Left lung (tissue), 10 donors: ENCODE results near the gene MRPL54. TPM values are rescaled to one million over a fixed set of nuclear protein-coding genes. Genes with fewer than 3 reads are reported as not detected.
"Not testable (repeated sequence)": the region's sequence is repeated elsewhere in the genome, so short reads cannot be mapped to it uniquely, and the experiment has no call there.

Experiments used
- ATAC-seq: fragments of 200-7000 bp; cut with Tn5 transposase; one replicate; pipeline ENCODE4 v1.9.1; 2020; ENCODE audit warnings: moderate library complexity
- DNase-seq, 4 donors: peaks; one replicate each; pipeline ENCODE4 v3.0.0-alpha.2; 2013 to 2020
- H3K27ac ChIP-seq, 2 donors: fragments of 200-600 bp; sonication (generic) in 1 of 2; one replicate each; pipeline versions ENCODE4 v1.5.0 to v1.8.0; 2020 to 2021
- H3K27me3 ChIP-seq, 2 donors: fragments of 200-600 bp; sonication (generic) in 1 of 2; one replicate each; pipeline versions ENCODE4 v1.5.0 to v1.8.0; 2020 to 2021
- H3K36me3 ChIP-seq, 2 donors: fragments of 200-600 bp; sonication (generic) in 1 of 2; one replicate each; pipeline versions ENCODE4 v1.5.0 to v1.8.0; 2020 to 2021
- H3K4me1 ChIP-seq, 2 donors: fragments of 200-600 bp; one replicate each; pipeline ENCODE4 v1.8.0; 2021
- H3K4me3 ChIP-seq, 2 donors: fragments of 200-600 bp; sonication (generic) in 1 of 2; one replicate each; pipeline versions ENCODE4 v1.5.0 to v1.8.0; 2020 to 2021; ENCODE audit warnings: mild to moderate bottlenecking in 1 of 2
- H3K9me3 ChIP-seq, 2 donors: fragments of 200-600 bp; sonication (generic) in 1 of 2; one replicate each; pipeline versions ENCODE4 v1.5.0 to v1.8.0; 2020 to 2021
- intact Hi-C, 2 donors: fragments of 100-400 bp; cut with DNase I; formaldehyde crosslinking; loops; one replicate each; pipeline versions ENCODE4 v1.11.2 to v1.14.2; 2022
- polyA plus RNA-seq, 6 donors: library from polyadenylated mRNA; unstranded; fragments of 120-200 nt; gene quantifications; one replicate each; pipeline ENCODE4 v1.2.1, GENCODE V29; 2013; ENCODE audit not compliant: insufficient read length in 6 of 6
- total RNA-seq, 2 donors: library from RNA; stranded (reverse); fragmentation: NEBNext Ultra II Directional; extraction: Animal tissue kit (Norgen Biotek cat#: 25700); gene quantifications; one replicate each; pipeline ENCODE4 v1.2.1, GENCODE V29; 2021
- TF ChIP-seq, protein P1 (sequence below), 2 donors: fragments of 200-600 bp; sonication (generic) in 1 of 2; IDR thresholded peaks; one replicate each; pipeline versions ENCODE4 v1.5.0 to v1.8.0; 2021; ENCODE audit warnings: antibody characterized with exemption in 2 of 2
- donor health status: DM: no; HTN: yes; CAD: no.
- donor health status: DM: no; HTN: no; CAD: no.

Gene MRPL54
- total and polyA plus RNA-seq, 8 donors, result 24.4 to 59.1 (median 31.7) TPM

DNA sequence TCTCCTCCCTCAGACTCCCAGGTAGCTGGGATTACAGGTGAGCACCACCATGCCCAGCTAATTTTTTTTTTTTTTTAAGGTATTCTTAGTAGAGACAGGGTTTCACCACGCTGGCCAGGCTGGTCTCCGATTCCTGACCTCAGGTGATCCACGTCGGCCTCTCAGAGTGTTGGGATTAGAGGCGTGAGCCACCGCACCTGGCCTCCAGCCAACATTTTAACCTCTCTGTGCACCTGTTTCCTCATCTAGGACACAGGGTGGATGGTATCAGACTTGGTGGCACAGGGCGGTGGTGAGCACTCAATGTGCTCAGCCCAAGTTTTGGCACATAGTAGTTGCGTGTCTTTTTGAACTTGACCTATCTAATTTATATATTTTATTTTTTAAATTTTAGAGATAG, 13.5 kb upstream of the MRPL54 start:
- peak; percentile 14 for ATAC-seq
- Histone ChIP-seq H3K9me3 (no peaks in the 10 kb centered on the region), H3K27ac (no peak overlapping the region), H3K36me3 (peaks cover 0 to 52% of the 10 kb centered on the region in 2 donors), H3K27me3 (no peaks in the 10 kb centered on the region), H3K4me1 (no peaks in the 10 kb centered on the region), H3K4me3 (no peak overlapping the region)
- peak in 1 of 4 donors; percentile 50 for DNase-seq
- TF ChIP-seq, protein P1, sequence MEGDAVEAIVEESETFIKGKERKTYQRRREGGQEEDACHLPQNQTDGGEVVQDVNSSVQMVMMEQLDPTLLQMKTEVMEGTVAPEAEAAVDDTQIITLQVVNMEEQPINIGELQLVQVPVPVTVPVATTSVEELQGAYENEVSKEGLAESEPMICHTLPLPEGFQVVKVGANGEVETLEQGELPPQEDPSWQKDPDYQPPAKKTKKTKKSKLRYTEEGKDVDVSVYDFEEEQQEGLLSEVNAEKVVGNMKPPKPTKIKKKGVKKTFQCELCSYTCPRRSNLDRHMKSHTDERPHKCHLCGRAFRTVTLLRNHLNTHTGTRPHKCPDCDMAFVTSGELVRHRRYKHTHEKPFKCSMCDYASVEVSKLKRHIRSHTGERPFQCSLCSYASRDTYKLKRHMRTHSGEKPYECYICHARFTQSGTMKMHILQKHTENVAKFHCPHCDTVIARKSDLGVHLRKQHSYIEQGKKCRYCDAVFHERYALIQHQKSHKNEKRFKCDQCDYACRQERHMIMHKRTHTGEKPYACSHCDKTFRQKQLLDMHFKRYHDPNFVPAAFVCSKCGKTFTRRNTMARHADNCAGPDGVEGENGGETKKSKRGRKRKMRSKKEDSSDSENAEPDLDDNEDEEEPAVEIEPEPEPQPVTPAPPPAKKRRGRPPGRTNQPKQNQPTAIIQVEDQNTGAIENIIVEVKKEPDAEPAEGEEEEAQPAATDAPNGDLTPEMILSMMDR (IDR thresholded peaks at IDR 0.05), result no peak
- intact Hi-C loops, result no loop called here

DNA sequence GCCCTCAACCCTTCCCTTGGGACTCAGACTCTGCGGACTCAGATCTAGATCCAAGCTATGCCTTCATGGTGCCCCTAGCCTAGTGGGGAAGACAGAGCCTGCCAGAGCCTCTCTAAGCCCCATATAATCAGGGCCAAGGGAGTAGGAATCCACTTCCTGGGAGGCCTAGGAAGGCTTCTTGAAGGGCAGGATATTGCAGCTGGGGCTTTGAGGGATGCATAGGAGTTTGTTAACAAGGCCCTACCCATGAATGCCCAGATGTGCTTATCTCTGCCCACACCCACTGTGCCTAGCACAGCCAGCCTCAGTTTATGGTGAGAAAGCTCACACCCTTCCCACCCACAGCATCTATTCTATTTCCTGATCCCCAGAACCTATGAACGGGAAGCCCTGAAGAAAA, 12.3 kb upstream of the MRPL54 start:
- ATAC-seq (no peak), DNase-seq (no peak)
- TF ChIP-seq, protein P1 (IDR thresholded peaks at IDR 0.05), result no peak
- Histone ChIP-seq H3K27ac (no peak overlapping the region), H3K36me3 (peaks cover 0 to 58% of the 10 kb centered on the region in 2 donors), H3K4me3 (no peak overlapping the region), H3K9me3 (no peaks in the 10 kb centered on the region), H3K27me3 (no peaks in the 10 kb centered on the region), H3K4me1 (no peaks in the 10 kb centered on the region)
- intact Hi-C loops, result no loop called here

DNA sequence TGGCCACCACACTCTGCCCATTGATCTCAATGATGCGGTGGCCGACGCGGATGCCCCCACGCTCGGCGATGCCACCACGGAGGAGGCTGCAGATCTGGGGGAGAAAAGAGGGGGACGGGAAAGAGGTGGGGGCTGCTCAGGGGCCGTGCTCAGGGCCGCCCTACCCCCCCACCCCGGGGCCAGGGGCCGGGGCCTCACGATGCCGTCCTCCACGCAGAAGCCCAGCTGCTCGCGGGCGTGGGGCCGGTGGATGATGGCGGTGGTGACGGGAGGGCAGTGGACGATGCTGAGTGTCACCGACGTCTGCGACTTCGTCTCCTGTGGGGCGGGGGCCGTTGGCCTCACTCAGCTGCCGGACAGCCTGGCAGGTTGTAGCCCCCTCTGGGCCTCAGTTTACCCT, 11.2 kb upstream of the MRPL54 start:
- H3K9me3 ChIP-seq, result no peaks in the 10 kb centered on the region
- TF ChIP-seq, protein P1 (IDR thresholded peaks at IDR 0.05), result no peak
- DNase-seq (peak in 1 of 4 donors; percentile 76), ATAC-seq (no peak)
- no peak overlapping the region for H3K4me3 ChIP-seq
- intact Hi-C loops, result no loop called here
- H3K4me1 ChIP-seq, result no peaks in the 10 kb centered on the region
- H3K36me3 ChIP-seq, result peaks cover 0 to 58% of the 10 kb centered on the region in 2 donors
- no peaks in the 10 kb centered on the region for H3K27me3 ChIP-seq
- no peak overlapping the region for H3K27ac ChIP-seq

DNA sequence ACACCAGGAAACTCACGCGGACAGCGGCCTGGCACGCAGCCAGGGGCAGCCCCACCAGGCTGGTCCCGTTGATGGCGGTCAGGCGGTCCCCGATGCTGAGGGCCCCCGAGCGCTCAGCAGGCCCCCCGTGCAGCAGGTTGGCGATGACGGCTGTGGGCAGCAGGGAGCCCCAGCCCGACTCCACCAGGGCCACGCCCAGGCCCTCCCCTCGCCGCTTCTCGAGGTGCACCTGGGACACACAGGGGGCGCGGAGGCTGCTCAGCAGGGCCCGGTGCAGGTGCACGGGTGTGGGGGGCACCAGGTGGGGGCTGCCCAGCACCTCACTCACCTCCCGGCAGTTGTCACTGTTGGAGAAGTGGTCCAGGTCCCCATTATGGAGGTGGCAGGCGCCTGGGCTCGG, 10.0 kb upstream of the MRPL54 start:
- Histone ChIP-seq H3K27ac (no peak overlapping the region), H3K4me1 (no peaks in the 10 kb centered on the region), H3K27me3 (no peaks in the 10 kb centered on the region), H3K9me3 (no peaks in the 10 kb centered on the region), H3K4me3 (no peak overlapping the region), H3K36me3 (peaks cover 0 to 64% of the 10 kb centered on the region in 2 donors)
- TF ChIP-seq, protein P1 (IDR thresholded peaks at IDR 0.05), result no peak
- intact Hi-C loops, result no loop called here
- peak in 1 of 4 donors; percentile 71 for DNase-seq
- no peak for ATAC-seq

DNA sequence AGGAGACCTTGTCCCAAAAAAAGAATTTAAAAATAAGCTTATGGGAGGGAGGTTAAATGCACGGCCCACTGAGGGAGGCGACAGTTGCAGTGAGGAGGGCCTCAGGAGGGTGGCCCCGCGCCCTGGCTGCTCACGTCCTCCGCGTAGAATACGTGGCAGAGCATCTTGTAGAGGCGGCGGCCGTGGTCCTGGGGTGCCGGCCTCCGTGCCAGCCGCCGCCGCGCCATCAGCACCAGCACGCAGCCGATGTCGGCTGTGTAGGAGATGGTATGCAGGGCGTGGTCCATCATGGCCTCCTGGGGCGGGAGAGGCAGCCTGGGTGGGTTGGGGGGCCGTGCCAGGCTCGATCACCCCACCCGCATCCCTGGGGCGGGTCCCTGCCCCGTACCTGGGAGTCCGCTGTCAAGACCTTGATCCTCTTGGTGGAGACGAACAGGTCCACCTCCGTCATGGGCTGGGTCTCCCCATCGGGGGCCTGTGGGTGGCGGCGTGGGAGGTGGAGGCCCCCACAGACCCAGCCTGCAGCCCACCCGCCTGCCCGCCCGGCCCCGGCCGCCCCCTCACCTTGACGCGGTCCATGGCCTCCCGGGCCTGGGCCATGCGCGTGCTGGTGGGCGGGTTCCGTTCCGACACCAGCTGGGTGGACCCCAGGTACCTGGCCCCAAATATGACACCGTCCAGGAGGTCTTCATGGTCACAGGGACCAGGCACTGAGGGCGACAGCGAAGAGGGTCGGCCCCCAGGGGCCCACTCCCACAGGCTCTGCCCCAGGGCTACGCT, 8.7 kb upstream of the MRPL54 start:
- Histone ChIP-seq H3K4me3 (no peak overlapping the region), H3K27me3 (no peaks in the 10 kb centered on the region), H3K36me3 (peaks cover 0 to 74% of the 10 kb centered on the region in 2 donors), H3K4me1 (peaks cover 0 to 3% of the 10 kb centered on the region in 2 donors), H3K27ac (no peak overlapping the region), H3K9me3 (no peaks in the 10 kb centered on the region)
- intact Hi-C loops, result no loop called here
- TF ChIP-seq, protein P1 (IDR thresholded peaks at IDR 0.05), result no peak
- ATAC-seq (no peak), DNase-seq (peak in 1 of 4 donors; percentile 72)

DNA sequence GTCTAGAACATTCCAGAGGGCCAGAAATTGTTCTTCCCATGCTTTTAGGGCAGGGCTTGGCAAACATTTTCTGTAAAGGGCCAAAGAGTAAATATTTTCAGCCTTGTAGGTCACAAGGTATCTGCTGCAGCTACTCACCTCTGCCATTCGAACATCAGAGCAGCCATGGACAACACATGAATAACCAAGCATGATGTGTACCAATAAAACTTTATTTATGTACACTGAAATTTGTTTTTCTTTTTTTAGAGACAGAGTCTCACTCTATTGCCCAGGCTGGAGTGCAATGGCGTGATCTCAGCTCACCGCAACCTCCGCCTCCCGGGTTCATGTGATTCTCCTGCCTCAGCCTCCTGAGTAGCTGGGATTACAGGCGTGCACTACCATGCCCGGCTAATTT, 4.8 kb upstream of the MRPL54 start:
- DNase-seq, intact Hi-C loops, H3K27me3 ChIP-seq, H3K27ac ChIP-seq, H3K9me3 ChIP-seq, ATAC-seq, H3K4me3 ChIP-seq: not testable (repeated sequence)
- H3K36me3 ChIP-seq, result peaks cover 0 to 47% of the 10 kb centered on the region in 2 donors
- peaks cover 3 to 32% of the 10 kb centered on the region in 2 donors for H3K4me1 ChIP-seq

DNA sequence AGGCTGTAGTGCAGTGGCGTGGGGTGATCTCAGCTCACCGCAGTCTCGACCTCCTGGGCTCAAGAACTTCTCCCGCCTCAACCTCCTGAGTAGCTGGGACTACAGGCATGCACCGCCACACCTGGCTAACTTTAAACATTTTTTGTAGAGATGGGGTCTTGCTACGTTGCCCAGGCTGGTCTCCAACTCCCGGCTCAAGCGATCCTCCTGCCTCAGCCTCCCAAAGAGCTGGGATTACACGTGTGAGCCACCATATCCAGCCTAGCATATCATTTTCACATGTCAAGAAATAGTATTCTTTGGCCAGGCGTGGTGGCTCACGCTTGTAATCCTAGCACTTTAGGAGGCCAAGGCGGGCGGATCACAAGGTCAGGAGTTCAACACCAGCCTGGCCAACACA, 4.2 kb upstream of the MRPL54 start:
- H3K36me3 ChIP-seq, result peaks cover 0 to 41% of the 10 kb centered on the region in 2 donors
- intact Hi-C loops, DNase-seq, H3K27ac ChIP-seq, H3K9me3 ChIP-seq, H3K27me3 ChIP-seq, ATAC-seq, H3K4me3 ChIP-seq: not testable (repeated sequence)
- H3K4me1 ChIP-seq, result peaks cover 3 to 37% of the 10 kb centered on the region in 2 donors
